Stimulated activated CD8-positive, alpha-beta memory T cell treated with anti-CD3 and anti-CD28 coated beads, Interleukin-15, amount 100 ng/mL, for 4 hours (primary cell): ENCODE results near the gene TNFAIP2.
A peak's percentile ranks its signal among the peaks of the same experiment; 100 is the strongest.

ENCODE experiments used
- DNase-seq, 2 donors: peaks; one replicate each; pipeline ENCODE4 v3.0.0-alpha.2; 2020; ENCODE audit warnings: low read depth in 2 of 2

TNFAIP2 gene

DNA sequence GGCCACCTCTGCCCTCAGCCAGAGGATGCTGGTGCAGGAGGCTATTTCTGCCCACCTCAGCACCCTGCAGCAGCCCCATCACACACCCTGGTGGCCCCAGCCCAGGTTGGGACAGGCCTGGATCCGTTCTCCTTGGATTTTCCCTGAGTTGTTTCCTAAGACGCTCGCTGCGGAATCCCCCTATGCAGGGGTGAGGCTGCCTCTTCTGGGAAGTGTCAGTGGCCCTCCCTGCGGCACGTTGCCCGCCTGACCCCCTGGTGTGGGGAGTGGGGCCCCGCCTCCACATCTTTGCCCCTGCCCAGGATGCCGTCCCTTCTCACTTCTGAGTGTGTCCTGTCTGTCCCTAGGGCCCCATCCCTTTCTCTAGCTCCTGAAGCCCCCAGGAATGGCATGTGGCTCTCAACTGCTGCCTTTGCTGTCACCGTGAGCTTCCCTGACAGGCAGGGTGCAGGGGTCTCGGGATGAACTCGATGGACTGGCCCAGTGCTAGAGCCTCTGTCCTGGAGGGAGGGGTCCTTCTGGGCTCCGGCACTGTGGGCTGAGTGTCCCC, 29.3 kb upstream of the TNFAIP2 start:
- no peak for DNase-seq

DNA sequence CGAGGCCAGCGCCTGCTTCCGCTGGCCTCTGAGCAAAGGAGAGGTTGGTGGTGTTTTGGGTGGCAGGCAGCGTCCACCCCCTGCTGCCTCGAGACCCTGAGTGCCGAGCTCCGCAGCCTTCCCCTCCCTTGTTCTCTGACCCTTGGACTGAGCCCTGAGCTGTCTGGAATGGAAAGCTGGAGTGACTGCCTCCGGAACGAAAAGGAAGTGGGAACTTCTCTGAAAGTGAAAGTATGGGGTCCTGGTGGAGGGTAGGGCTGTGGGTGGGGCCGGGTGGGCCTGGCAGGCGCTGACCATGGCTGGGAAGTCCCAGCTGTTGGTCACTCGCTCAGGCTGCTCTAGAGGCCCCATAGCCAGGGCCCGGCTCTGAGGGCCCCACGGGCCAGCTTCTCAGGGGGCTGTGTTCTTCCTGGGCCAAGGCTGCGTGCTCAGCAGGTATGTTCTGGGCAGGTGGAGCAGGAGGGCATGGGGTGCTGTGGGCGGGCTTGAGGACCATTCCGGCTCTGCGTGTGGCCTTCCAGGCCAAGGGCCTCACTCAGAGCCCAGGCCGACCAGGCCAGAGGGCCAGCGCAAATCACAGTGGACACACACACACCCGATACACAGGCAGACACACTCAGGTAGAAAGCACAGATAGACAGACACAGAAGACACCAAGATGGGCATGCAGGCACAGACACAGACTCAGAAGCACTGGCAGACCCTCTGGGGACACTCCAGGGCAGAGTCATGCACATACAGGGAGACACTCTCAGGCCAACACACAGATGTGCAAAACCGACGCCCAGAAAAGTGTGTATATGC, 28.7 kb upstream of the TNFAIP2 start, which contains the start of gene EXOC3L4:
Gene EXOC3L4 (plus strand): TSS at position 320 of the 804 bp plus-strand sequence. CDS start 5,495 bp downstream, outside the sequence.
- no peak for DNase-seq

DNA sequence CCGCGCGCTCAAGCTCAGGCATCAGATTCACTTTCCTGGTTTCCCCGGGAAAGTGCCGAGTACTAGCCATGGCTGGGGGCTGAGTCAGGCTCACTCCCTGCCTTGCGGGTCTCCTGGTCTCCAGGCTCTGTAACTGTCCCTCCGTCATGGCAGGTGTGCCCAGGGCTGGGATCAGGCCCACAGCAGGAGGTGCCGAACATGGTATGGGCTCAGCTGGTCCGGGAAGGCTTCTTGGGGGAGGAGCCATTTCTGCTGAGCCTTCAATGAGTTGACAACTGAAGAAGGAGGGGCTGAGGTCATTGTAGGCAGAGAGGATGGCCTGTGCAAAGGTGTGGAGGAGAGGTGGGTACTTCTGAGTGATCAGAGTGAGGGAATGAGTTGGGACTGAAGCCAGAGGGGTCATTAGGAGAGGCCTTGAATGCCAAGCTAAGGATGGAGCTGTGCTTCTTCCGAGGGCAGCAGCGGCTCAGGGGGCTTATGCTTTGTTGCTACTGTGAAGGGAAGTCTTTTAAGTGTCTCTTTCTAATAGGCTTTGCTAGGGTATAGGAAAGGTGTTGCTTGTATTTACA, 28.0 kb upstream of the TNFAIP2 start:
- DNase-seq, result no peak

DNA sequence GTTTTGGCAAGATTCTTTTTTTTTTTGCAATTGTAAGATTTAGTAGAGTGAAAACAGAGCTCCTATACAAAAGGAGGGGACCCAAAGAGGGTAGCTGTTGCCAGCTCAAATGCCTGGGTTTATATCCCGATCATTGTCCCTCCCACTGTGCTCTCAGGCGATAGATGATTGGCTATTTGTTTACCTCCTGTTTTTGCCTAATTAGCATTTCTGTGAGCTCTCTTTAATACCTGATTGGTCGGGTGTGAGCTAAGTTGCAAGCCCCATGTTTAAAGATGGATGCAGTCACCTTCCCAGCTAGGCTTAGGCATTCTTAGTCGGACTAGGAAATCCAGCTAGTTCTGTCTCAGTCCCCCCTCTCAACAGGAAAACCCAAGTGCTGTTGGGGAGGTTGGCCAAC, 26.9 kb upstream of the TNFAIP2 start:
- no peak for DNase-seq

- DNase-seq, result no peak
Observed at GRCh38 chr14:103097244-103097993, 25.8 kb upstream of the TNFAIP2 start.

DNA sequence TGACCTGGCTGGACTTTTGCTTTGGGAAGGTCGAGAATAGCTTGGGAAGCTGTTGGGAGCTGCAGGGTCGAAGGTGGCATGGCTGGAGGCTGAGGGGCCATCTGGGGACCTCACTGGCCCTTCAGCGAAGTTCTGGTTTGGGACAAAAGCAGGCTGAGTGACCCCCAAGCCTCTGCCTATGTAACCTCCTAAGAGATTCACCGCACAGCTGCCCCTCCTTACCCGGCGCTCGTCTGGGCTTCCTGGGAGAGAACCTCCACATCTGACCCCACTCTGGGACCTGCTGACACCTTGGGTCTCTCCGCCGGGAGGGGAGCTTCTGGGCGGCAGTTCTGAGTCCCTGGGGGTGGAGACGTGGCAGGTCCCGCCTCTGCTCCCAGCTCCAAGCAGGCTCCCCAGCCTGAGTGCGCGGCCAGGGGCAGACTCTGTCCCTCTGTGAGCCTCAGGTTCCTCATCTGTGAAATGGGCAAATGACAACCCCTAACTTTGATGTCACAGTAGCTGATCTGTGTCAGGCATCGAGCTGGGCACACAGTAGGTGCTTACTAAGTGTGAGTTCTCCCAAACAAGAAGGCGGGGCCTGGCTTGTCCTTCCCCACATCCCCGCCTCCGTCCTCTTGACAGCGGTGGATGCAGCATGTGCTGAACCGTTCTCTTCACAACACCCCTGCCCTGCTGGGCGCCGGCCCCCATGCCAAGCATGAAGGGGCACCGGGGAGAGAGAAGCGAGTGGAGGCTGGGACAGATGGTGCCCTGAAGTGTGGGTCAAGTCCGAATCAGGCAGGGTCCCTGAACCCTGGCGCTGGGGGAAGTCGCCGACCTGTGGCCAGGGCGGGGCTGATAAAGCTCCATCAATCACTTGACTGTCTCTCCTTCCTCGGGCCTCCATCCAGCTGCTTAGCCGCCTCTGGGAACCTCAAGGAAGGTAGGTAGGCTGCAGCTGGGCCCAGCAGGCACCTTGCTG, 25.0 kb upstream of the TNFAIP2 start:
- no peak for DNase-seq

GRCh38 chr14:103099081-103099732, 24.1 kb upstream of the TNFAIP2 start:
- DNase-seq, result no peak

DNA sequence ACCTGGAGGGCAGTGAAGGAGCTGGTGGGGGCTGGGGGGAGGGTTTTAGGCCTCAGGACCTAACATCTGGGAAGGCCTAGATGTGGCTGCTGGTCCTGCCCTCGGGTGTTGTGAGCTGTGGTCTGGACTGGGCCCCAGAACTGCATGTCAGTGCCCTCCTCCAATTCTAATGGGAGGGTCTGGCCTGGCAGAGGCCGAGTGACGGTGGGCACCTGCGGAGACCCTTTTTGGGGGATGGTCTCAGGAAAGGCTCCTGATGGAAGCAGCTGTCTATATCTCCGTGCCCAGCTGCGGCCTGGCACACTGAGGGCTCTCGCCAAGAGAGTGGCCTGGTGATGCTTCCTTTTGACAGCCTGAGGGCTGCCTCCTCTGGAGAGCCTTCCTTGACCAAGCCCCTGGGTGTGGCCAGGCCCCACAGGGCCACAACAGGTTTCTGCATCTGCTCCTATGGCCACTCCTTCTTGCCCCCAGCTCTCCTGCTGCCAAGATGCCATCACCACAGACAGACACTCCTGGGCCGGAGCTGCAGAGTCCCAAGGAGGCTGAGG, 23.5 kb upstream of the TNFAIP2 start:
- no peak for DNase-seq

DNA sequence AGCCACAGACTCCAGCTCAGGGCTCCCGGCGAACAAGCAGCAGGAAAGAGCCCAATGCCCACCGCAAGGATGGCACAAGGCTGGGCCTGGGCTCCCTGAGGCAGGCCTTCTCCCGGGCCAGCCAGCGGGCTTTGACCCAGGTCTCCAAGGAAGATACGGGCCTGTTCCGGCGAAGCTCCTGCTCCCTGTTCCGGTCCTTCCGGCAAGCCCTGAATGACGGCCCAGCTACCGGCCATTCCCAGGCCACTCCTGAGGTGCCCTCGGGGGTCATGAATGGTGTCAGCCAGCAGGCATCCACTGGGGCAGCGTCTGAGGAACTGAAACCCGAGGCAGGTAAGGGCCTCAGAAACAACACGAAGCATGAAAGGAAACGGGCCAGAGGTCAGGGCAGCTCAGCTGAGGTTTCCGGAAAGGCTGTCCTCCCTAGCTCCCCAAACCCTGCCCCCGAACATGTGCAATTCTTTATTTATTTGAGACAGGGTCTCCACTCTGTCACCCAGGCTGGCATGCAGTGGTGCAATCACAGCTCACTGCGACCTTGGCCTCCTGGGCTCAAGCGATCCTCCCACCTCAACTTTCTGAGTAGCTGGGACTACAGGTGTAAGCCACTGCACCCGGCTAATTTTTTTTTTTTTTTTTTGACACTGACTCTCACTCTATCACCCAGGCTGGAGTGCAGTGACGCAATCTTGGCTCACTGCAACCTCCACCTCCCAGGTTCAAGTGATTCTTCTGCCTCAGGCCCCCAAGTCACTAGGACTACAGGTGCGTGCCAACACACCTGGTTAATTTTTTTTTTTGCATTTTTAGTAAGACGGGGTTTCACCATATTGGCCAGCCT, 22.8 kb upstream of the TNFAIP2 start:
- DNase-seq, result no peak

GRCh38 chr14:103101257-103101962, 21.9 kb upstream of the TNFAIP2 start:
- no peak for DNase-seq

- DNase-seq, result no peak
Observed at GRCh38 chr14:103101963-103102688, 21.1 kb upstream of the TNFAIP2 start.

DNA sequence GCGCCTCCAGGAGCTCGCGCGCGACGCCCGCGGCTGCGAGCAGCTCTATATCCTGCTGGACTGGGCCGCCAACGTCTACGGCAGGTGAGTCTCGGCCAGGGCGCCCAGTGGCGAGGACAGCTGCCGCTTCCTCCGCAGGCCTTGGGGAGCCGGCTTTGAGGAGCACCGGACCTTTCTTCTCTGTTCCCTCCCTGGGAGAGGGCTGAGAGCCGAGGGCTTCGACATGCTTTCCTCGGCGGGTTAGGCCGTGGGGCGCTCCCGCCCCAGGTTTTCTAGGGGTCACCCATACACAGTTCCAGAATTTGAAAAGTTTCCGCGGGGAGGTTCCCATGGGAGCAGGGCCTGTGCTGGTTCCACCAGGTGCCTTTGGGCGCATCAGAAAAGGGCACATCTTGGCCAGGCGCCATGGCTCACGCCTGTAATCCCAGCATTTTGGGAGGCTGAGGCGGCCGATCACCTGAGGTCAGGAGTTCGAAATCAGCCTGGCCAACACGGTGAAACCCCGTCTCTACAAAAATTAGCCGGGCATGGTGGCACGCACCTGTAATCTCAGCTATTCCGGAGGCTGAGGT, 20.5 kb upstream of the TNFAIP2 start:
- no peak for DNase-seq

DNA sequence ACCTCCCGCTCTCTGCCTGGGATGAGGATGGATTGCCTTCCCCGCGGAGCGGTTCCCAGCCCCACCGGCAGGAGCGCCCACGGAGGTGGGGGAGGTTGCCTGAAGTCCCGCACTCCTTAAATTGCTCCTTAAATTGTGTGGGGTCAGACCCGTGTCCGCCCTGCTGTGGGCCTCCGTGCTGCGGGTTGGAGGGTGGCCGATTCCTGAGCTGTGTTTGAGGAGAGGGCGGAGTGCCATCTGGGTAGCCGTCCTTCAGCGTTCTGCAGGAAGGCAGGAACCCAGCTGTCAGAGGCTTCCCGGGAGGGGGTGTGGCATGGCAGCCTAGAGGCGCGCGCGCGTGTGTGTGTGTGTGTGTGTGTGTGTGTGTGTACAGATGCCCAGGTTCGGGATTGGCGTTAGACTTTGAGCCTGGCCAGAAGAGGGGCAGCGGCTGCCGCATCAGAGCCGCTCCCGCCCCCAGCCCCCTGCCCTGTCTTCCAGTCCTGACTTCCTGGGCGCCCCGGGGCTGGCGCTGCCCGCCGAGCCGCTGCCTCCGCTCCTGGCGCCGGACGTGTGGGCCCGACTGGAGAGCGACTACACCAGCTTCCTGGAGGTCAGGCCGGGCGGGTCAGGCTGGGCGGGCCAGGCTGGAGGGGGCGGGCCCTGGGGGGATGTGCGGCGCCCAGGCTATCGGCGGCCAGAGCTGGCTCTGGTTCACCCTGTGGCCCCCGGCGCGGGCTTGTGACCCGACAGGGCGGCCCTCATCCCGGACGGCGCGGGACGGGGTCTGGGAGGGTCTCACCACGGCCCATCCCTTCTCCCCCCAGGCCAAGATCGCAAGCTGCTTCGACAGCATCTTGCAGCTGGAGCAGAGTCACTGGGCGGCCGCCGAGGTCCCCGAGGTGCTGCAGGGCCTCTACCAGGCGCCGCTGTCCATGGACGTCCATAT, 19.5 kb upstream of the TNFAIP2 start:
- no peak for DNase-seq

DNA sequence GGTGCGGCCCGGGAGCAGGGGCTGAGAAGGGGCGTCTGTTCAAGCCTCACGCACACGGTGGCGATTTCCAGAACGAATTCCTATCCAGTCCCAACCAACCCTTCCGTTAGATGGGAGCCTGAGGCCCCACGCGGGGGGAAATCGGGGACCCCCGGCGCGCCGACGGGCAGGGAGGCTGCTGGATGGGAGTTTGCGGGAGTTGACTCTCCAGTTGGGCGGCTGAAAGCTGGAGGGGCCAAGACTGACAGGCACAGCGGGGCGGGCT, 18.9 kb upstream of the TNFAIP2 start:
- no peak for DNase-seq

DNA sequence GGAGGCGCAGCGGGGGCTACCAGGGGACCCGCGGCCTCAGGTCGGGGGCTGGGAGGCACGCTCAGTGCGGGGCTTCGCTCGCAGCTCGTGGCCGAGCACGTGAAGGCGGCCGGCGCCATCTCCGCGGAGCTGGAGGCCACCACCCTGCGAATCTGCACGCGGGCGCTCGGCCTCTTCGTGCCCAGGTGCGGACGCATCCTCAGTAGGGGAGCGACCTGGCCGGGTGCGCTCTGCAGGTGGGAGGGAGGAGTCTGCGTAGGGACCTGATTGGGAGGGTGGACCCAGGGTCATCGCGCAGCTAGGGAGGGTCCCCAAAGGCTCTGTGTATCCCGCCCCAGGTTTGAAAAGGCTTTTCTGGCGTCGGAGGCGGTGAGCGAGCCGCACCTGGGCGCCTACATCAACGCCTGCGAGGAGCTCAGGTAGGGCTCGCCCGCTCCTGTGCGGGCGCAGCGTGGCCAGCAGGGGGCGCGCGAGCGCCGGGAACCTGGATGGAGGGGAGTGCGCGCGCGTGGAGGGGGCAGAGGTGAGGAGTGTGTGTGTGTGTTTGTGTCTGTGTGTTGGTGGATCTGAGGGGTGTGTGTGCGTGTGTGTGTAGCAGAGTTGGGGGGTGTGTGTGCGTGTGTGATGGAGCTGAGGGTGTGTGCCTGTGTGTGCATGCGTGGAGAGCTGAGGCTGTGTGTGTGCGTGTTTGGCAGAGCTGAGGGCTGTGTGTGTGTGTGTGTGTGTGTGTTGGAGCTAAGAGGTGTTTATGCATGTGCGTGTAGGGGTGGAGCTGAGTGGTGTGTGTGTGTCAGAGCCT, 18.4 kb upstream of the TNFAIP2 start:
- DNase-seq, result peak in 1 of 2 donors; percentile 42

DNA sequence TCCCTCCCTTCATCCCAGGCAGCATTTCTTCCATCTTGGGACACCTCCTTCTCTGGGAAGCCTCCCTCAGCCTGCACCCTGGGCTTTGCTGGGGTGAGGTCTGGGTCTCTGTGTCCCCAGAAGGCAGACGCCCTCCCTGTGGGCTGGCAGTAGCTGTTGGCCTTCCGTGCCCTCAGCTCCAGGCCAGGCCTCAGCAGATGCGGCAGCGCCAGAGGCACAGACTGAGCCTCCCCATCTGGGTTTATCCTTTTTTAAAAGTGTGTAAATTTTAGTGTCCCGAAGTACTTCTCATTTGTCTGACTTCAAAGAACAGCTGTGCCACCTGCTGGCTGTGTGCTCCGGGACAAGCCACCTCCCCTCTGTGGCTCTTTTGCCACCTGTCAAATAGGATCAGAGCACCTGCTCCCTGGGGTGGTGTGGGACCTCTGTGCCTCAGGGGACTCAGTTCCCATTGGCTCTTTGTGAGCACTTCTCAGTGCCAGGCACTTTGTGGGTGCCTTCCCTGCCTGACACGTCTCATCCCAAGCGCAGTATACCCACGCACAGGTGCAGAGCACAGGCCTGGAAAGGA, 17.6 kb upstream of the TNFAIP2 start:
- DNase-seq, result no peak
